GM21529 (cell line): Measurements from ENCODE around the gene CCDC13.

Experiments
- ATAC-seq: cut with Tn5 transposase; IDR thresholded peaks from one replicate; pipeline ENCODE4 v1.9.1; 2021; ENCODE audit not compliant: unreplicated experiment

CCDC13 gene

DNA sequence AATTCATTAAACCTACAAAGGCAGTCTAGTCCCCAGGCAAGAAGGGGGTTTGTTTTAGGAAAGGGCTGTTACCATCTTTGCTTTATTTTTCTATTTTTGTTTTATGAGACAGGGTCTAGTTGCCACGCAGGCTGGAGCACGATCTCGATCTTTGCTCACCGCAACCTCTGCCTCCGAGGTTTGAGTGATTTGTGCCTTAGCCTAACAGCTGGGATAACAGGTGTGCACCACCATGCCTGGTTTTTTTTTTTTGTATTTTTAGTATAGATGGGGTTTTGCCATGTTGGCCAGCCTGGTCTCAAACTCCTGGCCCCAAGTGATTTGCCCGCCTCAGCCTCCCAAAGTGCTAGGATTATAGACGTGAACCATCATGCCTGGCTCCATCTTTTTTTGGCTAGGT, 26.3 kb upstream of the CCDC13 start:
- no peak for ATAC-seq

DNA sequence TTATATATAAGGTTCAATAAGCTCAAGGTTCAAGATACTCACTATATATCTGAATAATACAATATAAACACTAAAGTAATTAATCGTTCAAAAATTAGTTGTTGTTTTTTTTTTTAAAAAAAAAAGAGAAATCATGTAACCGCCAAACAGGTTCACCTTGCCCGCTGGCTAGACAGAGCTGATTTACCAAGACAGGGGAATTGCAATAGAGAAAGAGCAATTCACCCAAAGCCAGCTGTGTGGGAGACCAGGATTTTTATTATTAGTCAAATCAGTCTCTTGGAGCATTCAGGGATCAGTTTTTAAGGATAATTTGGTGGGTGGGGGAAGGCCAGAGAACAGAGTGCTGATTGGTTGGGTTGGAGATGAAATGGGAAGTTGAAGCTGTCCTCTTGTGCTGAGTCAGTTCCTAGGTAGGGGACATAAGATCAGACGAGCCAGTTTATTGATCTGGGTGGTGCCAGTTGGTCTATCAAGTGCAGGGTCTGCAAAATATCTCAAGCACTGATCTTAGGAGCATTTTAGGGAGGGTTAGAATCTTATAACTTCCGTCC, 23.4 kb upstream of the CCDC13 start:
- ATAC-seq = no peak

DNA sequence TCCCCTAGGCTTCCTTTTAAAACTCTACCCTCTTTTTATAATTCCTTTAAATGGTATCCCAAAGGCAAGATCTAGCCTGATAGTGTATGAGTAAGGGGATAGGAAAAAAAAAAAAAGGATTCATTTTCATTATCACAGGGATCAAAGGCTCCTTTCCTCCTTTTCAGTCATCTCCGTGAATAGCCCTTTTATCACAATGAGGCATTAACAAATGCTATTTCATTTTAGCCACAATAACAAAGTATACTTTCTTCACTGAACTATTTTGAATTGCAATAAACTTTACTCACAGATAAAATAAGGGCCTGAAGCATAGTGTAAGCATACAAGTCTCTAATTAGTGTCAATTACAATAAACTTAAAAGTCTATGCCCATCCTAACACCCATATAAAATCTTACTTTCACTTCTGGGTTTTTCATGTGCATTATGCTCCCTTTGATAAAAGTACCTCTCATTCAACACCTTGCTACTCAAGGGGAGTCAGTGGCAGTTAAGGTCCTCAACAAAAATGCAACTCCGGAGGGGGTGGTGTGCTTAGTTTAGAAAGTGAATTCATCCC, 22.6 kb upstream of the CCDC13 start:
- ATAC-seq = no peak

DNA sequence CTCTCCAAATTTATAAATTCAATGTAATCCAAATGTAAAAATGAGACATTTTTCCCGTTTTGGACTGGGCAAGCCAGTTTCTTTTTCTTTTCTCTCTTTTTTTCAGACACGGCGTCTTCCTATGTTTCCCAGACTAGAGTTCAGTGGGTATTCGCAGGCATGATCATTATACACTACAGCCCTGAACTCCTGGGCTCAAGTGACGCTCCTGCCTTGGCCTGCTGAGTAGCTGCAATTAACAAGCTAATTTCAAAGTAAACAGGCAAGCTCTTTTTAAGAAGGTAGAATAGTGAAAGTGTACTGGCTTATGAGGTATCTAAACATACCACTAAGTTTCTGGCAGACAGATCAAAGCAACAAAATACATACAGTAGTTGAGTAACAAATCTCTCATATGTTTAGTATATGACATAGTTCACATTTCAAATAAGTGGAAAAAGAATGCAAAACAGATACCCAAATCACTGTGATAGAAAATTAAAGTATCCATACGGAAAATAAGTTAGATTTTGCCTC, 17.7 kb upstream of the CCDC13 start:
- no peak for ATAC-seq

DNA sequence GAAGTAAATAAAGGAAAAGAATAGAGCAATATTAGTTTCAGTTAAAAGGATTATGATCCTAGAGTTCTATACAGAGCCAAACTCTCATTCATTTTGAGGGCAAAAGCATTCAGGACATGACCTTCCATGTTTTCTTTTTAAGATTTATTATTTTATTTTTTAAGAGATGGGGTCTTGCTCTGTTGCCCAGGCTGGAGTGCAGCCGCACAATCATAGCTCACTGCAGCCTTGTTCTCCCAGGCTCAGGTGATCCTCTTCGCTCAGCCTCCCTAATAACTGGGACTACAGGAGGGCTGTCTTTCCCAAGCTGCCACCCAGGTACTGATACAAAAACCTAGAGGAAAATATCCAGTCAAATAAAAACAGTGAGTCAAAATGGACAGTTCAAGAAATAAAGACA, 13.6 kb upstream of the CCDC13 start:
- ATAC-seq = no peak

DNA sequence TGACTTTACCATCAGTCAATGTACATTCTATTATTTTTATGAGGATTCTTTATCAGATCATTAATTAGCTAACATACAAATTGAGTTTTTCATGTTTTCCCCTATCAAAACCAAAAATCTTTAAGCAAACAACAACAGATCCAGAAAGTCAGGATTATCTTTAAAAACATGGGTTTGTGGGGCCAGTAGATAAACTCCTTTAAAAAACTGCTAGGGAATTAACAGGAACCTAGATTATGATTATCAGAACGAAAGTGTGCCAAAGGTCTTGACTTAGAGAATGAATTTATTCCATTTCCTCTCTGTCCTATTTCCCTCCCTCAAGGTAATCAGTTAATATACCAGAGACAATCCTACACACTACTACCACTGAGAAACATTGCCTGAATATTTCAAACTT, 13.2 kb upstream of the CCDC13 start:
- no peak for ATAC-seq

DNA sequence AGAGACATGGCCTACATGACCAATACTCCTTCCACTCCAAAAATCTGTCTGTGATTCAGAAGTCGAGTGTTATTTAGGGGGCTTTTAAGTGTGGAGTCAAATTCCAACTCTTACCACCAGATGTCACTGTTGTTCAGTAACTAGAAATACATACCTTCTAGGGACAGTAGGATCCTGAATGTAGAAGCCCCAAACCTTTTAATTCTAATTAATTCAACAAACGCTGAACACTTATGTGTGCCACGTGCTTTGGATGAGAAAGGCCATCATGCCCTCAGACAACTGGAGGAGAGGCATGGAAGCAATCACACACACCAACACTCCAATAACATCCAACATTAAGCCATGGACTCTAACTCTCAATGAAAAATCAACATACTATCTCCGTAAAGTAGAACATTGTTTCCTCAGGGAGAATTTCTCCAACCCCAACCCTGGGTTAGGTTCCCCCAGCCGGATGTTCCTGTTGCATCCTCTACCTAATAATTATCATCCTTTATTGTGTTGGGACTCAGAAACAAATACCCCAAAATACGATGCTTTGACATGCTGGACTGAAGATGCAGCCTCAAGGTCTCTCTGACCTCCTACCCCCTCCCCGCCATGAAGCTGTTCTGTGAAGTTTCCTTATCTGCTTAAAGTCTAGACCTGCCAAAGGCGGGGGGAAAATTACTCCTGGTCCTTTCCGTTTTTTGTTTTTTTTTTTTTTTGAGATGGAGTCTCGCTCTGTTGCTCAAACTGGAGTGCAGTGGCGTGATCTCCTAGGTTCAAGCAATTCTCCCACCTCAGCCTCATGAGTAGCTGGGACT, 8.0 kb upstream of the CCDC13 start:
- ATAC-seq = peak; percentile 82

DNA sequence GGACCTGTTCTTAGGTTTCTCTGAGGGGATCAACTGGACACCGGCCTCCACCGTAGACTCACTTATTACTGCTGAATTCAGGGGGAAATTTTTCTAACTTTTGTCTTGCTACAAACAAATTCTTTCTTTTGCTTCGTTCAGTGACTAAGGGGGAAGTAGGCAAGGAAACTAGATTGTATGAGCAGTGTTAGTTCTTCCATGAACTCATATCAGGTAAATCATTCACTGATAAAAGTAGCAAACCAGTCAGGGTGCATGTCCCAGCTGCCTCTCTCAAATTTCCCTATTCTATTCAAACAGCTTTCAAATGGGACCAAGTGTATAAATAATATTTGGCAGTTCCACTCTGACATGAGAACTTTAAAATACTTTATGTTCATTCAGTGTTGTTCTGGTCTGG, 7.3 kb upstream of the CCDC13 start:
- no peak for ATAC-seq

DNA sequence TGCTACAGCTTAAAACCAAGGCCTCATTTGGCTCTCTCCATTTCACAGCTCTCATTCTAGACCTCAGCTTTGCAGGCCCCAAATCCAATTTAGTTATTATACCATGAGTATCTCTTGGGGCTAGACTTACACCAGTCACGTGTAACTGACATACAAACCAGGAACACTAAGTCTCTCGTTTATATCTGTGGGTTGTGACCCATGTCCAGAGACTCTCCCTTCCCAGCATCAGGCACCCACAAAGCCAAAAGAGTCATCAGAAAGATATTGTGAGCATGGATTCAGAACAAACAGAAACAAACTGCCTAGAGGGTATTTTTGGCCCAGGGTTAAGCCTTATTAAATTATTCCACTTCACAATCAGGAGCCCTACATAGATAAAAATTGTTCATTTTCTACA, 5.6 kb upstream of the CCDC13 start:
- no peak for ATAC-seq

DNA sequence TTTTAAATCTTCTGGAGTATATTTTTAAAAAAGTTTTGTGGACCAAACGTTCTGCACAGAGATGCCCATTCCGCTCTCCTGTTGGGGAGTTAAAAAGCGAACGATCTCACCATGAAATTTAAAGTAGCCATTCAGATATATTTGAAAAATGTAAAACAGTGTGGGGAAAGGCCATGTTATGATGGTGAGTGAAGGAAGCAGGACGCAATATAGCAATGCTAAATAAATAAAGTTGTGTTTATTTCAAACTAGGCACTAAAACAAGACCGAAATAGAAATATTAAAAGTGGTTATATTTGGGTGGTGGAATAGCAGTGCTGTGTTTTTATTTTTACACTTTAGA, 327 bp upstream of the CCDC13 start:
- ATAC-seq = no peak

DNA sequence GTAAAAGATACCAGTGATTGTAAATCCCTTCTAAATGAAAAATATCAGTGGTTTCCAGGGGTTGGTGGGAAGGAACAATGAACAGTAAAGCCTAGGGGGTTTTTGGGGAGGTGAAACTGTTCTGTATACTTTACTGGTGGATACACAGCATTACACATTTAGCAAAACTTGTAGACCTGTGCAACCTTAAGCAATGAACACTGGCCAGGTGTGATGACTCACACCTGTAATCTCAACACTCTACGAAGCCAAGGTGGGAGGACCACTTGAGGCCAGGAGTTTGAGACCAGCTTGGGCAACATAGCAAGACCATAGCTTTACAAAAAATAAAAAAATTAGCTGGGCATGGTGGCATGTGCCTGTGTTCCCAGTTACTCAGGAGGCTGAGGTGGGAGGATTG, 1.8 kb downstream of the CCDC13 start:
- ATAC-seq = no peak

DNA sequence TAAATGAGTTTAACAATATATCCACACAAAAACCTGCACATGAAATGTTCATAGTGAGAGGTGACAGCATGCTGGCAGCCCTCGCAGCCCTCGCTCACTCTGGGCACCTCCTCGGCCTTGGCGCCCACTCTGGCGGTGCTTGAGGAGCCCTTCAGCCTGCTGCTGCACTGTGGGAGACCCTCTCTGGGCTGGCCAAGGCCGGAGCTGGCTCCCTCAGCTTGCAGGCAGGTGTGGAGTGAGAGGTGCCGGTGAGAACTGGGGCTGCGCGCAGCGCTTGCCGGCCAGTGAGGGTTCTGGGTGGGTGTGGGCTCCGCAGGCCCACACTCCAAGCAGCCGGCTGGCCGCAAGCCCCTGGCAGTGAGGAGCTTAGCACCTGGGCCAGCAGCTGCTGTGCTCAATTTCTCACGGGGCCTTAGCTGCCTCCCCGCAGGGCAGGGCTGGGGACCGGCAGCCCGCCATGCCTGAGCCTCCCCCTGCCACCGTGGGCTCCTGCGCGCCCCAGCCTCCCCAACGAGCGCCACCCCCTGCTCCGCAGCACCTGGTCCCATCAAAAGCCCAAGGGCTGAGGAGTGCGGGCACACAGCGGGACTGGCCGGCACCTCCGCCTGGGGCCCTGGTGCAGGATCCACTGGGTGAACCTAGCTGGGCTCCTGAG, 3.4 kb downstream of the CCDC13 start:
- no peak for ATAC-seq

DNA sequence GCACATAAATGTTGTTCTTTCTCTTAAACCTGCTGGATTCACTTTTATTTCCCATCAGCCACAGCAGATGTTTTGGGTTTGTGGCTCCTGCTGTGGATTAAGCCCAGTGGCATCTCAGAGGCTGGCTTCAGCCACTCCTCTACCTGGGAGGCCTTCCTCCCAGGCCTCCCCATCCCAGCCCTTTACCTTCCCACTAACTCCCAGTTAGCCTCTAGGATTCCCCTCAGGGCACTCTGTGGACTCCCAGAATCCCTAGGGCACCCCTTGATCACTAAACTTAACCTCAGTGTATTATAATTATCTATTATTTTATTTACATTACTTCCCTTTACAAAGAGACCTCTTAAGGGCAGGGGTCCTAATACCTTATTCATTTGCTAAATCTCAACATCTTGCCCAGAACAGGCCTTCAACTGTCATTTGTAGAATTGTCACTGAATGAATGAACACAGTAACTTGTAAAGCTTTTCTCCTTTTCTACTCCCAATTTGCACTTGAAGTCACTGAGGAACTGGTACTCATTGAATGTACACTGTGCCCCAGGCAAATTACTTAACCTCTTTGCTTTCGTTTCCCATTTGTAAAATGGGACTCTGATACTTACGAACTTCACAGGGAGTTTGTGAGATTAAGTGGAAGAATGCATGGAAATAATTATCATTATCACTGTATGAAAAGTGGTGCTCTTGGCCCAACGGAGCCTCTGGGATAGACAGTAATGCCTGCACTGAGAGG, 8.3 kb downstream of the CCDC13 start:
- ATAC-seq = no peak

DNA sequence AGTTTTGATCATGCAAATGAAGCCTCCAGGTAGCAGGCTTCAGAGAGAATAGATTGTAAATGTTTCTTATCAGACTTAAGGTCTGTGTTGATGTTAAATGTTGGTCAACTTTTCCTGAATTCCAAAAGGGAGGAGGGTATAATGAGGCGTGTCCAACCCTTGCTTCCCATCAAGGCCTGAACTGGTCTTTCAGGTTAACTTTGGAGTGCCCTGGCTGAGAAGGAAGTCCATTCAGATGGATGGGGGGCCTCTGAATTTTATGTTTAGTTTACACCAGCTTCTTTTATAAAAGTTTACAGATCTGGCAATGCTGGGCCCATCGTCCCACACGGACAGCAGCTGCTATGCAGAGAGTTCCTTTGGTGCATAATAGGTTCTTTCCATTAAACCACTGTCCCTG, 8.9 kb downstream of the CCDC13 start:
- no peak for ATAC-seq

DNA sequence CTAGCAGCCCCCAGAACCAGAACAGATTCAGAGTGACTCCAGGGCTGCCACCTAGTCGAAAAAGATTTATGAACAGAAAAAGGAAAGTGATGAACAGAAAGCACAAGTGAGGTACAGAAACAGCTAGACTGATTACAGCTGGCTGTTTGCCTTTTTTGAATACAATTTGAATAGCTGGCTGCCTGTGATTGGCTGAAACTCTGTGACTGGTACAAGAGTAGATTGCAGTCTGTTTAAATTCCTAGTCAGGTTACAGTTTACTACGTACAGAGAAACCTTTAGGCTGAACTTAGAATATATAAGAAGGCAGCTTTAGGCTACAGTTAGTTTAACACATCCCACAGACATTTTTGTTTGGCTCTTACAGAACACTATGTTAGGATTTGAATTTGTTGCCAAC, 10.0 kb downstream of the CCDC13 start:
- ATAC-seq = no peak

DNA sequence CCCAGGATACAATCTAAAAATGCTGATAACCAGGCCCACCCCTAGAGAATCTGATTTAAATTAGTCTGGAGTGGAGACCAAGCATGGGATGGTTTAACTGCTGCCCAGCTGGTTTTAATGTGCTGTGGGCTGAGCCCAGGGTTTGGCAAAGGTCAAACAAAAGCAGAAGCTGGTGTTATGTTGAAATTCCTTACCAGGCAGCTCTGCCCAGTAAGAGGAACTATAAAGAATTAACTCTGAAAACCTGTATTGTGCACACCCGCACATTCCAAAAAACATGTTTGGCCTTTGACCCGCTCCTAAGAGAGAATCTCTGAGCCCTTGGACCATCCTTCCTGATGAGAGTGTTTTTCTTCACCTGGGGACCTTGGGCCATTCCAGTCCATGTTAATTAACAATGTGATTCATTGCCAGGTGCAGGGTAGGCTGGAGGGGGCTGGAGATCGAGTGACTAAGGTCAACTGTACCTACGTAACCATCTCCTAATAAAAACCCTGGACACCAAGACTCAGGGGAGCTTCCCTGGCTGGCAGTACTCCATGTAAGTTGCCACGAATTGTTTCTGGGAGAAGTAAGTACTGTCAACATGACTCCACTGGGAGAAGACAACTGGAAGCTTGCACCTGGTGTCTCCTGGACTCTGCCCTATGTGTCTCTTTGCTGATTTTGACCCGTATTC, 10.9 kb downstream of the CCDC13 start:
- no peak for ATAC-seq

DNA sequence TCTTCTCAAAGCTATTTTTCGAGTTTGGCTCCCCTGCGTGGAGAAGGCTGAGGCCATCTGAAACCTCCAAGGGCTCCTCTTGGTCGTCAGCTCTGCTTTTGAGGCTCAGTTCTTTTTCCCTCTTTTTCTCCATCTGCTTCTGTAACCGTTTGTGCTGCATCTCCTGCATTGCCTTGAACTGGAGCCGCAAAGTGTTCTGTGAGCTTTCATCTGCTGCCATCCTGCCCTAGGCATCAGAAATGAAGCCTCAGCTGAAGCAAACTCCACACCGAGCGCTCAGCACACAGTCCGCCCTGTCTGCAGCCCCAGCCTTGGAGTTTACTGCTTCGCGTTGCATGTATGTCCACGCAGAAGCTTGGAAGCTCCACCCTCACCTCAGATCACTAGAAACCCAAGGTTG, 14.9 kb downstream of the CCDC13 start:
- no peak for ATAC-seq

DNA sequence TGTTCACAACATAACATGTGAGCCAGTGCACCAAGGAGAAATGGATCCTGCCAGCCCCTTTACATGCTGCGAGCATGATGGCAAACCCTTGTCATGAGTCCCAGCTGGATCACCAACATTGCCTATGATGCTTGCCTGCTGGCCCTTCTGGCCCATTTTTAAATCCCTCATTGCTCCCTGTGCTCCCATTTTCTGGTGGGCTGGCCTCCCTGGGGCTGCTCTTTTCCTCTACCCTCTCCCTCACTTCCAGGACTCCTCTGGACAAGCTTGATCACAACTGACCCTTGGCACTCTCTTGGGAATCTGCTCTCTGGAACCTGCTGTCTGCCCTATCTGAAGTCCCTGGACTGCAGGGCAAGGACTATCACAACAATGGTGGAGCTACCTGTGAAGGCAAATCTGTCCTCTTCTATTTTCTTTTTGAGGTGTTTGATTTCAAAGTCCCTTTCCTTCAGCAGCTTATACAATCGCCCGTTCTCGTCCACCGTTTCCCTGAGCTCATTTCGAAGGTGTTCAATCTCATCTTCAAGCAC, 16.3 kb downstream of the CCDC13 start:
- ATAC-seq = no peak

DNA sequence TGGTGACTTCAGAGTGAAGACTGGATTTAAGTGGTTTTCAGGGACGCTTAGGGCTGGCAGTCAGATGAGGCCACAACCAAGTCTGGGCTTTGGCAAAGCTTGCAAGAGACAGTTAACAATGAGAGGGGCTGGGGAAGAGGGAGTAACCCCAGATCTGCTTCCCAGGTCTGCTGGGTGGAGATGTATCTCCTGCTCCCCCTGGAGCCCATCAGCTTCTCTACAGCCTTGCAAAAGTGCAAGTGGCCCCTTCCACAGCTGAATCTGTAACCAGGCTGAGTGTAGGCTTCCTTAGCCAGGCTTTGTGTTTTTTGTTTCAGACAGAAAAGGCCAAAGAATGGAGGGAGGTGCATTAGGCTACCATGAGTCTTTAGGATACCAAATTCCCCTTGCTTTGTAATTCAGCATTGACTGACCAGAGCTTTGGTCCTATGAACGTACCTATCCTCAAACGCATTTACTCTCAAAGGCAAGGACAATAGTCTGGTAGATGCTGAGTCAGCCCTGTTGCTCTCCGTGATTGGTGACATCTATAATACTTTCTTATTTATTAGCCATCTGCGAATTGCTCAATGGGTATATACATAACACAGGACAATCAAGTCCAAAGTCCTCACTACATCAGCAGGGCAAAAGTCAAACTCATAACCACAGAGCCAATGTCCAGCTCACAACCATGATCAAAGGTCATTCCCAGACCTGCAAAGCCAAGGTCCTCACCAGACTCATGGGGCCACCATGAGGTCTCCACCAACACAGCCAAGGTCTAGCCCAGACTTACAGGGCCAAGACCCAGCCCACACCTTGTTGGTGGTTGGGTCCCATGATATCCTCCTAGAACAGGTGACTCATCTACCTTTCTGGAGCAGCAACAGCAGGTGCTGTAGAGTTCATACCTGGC, 17.1 kb downstream of the CCDC13 start:
- no peak for ATAC-seq

DNA sequence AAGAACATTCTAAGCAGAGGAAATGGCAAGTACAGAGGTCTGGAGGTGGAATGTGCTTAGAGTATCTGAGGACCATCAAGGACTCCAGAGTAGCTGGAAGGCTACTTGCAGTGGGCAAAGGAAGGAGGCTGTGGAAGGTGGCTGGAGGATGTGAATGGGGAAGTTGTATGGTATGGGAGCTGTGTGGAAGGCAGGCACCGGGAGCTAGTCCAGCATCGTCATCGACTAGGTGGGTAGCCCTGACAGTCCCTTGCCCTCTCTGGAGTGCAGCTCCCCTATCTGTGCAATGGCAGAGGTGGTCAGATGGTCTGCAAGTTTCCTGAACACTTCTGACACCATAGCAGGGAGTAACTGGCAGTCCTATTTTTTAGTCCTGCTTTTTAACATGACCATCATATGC, 19.3 kb downstream of the CCDC13 start:
- ATAC-seq = no peak
